HEK293T (cell line): ENCODE data around the gene FMC1.

ENCODE experiments used
- FOXA1 ChIP-seq: fragments of 450-650 bp; IDR thresholded peaks from 2 replicates; pipeline ENCODE4 v1.6.1; 2016; ENCODE audit warnings: mild to moderate bottlenecking
- FOXM1 ChIP-seq: fragments of 450-650 bp; IDR thresholded peaks from 2 replicates; pipeline ENCODE4 v1.6.1; 2017; ENCODE audit warnings: mild to moderate bottlenecking, borderline replicate concordance
- L3MBTL2 ChIP-seq: fragments of 450-650 bp; conservative IDR thresholded peaks from 2 replicates; pipeline ENCODE4 v1.6.1; 2016; ENCODE audit warnings: mild to moderate bottlenecking
- LEF1 ChIP-seq: fragments of 450-650 bp; IDR thresholded peaks from 2 replicates; pipeline ENCODE4 v1.6.1; 2017; ENCODE audit warnings: mild to moderate bottlenecking, borderline replicate concordance
- NFRKB ChIP-seq: fragments of 450-650 bp; IDR thresholded peaks from 2 replicates; pipeline ENCODE4 v1.6.1; 2016; ENCODE audit warnings: mild to moderate bottlenecking, moderate library complexity
- SUZ12 ChIP-seq: fragments of 450-650 bp; IDR thresholded peaks from 2 replicates; pipeline ENCODE4 v1.6.1; 2016; ENCODE audit warnings: mild to moderate bottlenecking
- TARDBP ChIP-seq: fragments of 450-650 bp; IDR thresholded peaks from 2 replicates; pipeline ENCODE4 v1.6.1; 2016
- ZNF384 ChIP-seq: fragments of 450-650 bp; IDR thresholded peaks from 2 replicates; pipeline ENCODE4 v1.6.1; 2016

GRCh38 chr7:139393621-139394211, 52.6 kb downstream of the FMC1 start:
- TF ChIP-seq SUZ12 (no peak), LEF1 (no peak), FOXA1 (no peak), ZNF384 (no peak), FOXM1 (no peak), NFRKB (no peak), L3MBTL2 (no peak), TARDBP (no peak)
